EH (cell line): ENCODE data around the gene FAM53B.
"Not testable (repeated sequence)": the region's sequence is repeated elsewhere in the genome, so short reads cannot be mapped to it uniquely, and the experiment has no call there.

Experiments used
- DNase-seq: peaks from one replicate; pipeline ENCODE4 v3.0.0-alpha.2; 2015; ENCODE audit warnings: low read depth

FAM53B gene

DNA sequence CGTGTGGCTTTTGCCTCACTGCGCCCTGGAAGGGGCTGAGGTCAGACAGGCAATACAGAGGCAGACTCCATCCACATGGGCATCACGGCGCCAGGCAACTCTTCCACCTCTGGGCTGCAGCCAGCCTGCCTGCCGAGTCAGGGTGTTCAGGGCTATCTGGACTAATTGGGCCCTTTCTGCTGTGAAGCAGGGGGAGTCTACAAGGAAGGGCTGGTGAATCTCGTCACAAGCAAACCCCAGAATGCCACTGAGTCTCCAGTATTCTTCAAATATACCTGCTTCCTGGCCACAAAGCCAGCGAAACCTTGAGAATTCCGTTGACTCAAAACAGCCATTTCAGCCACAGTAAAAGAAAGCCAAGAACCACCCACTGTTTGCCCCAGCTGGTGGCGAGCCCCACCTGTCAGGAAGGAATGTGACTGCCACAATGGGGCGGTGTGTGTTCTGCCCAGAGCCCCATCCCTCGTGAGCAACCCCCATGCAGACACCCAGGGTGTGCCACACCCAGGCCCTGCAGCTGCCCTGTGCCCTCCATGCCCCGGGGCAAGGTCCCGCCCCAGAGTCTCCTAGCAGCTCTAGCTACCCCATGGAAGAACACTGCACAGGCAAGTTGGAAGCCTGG, 117.3 kb downstream of the FAM53B start:
- DNase-seq, result no peak

DNA sequence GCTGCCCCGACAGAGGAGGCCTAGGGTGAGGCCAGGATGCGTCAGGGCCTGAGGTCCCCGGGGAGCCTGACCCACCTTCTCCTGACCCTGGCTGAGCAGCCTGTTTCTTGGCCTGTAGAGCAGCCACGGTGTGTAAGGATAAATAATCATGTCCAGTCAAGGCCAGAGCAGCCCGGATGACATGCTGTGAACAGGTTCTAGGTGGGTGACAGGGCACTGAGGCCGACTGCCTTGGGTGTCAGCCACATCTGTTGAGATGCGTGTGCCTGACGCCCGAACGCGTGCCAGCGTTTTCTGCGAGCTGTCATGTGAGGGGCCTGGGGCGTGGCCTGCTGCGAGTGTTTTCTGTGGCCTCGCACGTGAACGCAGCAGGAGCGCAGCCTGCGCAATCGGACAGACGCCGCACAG, 118.3 kb downstream of the FAM53B start:
- no peak for DNase-seq

DNA sequence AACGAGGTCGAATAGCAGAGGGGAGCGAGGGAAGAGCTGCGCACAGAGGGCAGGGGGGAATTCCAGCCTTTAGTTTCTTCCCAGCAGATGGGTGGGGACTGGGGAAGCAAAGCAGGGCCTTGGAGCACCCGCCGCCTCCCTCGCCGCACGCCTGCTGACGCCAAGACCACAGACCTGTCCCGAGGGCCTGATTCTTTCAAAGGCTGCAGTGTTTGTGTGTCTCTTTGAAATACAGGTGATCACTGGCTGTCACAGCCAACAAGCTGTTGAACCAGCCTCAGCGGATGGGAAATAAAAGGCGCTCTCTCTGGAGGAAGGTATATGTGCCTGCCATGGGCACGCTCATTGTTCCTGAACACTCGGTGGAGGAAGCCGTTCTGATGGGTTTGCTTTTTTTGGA, 119.3 kb downstream of the FAM53B start:
- DNase-seq, result no peak

DNA sequence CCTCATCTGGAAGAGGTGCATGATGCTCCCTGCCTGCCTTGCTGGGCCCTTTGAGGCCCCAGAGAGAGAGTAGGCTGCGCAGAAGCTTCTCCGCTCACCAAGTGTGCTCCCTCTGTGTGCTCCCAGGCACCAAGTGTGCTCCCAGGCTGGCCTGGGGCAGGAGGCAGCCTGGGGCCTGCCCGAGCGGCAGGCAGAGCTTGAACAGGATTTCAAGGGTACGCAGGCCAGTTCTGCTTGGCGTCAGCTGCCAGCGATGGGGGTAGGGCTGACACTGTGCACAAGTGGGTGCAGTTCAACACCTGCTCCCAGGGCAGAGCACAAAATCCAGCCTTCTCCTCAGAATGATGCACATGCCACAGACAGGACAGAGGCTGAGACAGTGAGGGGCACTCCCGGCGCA, 119.7 kb downstream of the FAM53B start:
- no peak for DNase-seq

DNA sequence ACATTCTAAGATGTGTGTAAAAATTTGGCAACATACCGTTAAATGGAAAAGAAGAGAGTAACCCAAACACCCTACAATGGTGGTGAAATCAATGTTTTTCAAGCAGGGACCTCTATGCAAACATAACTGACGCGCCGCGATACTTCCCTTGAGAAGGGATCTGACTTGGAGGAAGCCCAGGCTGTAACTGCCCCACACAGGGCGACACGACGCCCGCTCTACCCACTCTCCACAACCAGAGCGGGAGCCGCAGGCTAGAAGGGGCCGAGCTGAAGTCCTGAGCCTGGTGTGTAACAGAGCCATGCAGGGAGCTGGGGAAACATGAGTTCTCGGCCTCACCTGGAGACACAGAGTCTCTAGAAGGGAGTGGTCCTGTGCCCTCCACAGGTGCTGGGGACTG, 120.2 kb downstream of the FAM53B start:
- no peak for DNase-seq

DNA sequence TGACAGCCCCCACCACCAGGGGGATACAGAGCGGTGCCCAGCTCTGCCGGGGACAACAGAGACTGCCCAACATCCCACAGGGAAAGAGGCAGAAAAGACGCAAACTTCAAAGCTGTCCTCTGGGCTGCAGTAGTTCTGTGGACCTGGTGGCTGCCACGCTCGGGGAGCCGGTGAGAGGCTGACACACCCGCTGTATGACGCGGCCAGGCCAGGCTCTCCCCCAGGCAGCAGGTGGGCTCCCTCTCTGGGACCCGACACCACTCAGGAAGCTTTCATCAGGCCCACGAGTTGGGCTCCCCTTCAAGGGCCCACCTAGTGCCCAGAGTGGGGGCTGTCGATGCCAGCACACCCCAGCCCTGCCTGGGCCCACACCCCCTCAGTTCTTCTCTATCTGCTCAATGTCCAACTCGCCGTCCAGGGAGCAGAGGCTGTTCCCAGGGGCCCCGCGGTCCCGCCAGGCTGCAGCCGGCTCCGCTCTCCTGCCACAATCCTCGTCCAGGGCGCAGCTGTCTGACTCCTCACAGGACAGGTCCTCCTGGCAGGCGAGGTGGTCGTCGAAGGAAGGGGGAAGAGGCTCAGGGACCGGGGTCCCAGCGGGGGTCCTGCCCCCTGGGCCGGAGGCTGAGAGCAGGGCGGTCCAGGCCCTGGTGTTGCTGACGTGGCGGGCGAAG, 121.2 kb downstream of the FAM53B start:
- DNase-seq, result no peak

DNA sequence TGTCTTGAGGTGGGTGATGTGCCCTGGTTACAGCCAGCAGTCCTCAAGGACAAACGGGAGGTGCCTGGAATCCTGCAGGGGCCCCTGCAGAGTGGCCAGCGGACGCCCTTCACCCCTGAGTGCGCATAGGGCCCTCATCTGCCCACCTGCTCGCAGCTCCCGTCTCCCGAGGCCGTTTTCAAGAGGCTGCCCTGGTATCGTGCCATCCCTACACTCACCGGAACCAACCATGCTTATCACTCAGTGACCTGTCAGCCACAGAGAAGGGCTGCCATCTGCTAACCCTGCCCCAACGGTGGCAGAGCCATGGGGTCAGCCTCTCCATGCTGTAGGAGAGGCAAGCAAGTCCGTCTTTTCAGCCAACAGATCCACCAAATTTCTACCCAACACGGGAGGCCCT, 122.0 kb downstream of the FAM53B start:
- no peak for DNase-seq

DNA sequence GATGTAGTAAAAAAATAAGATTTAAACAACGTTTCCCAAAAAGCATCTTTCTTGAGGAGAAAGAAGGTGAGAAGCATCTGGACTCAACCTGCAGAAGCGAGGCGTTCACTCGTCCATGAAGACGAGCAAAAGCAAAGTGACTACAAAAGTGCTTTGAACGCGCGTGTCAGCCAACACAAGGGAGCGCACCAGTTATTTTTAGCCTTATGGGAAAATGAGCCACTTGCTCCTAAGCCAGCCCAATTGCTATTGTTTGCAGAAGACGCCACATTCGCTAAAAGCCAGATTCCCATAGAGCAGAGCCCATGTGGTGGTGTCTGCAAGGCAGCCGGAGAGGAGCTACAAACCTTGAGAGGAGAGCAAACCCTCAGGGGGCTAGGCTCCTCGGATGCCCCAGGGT, 122.5 kb downstream of the FAM53B start:
- no peak for DNase-seq

DNA sequence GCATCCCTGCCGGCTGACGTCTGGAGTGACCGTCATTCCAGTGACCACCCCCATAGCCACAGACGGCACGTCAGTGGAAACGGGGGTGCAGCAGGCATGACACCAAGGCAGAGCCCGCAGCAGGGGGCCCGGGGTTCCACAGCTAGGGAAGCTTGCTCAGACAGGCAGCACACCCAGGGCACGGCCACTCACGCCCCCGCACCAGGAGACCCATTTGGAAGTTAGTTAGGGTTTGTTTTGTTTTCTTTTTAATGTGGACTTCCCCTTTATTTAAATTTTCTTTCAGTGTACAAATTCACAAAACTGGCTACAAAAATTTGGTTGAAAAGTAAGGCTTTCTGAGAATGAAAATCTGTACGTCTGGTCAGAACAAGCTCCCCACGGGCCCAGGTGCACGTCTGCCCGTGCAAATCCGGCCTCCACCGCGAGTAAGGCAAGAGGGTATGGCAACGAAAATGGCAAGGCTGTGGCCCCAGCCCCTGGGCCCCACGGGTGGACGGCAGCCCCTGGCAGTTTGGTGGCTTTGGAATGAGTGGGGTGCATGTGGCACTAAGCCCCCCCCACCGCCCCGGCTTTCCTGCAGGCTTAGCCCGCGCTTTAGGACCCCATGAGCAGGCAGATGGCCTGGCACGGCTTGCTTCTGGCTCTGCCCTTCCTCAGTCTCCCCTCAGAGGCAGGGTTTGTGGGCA, 124.2 kb downstream of the FAM53B start:
- DNase-seq, result no peak

DNA sequence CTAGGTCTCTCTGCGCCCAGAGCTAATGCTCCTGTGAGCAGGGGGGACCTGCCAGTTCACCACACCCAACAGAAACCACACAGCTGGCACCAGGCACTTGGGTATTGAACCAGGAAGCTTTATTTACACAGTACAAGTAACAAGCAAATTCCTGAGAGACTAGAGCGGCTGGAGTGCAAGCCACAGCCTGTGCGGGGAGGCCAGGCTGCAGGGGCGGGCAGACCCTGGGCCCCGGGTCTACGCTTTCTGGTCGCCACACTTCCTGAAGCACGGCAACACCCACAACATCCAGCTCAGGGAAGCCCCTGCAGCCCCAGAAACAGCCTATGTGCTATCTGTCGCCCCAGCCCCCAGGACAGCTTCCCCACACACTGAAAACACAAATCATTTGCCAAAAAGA, 125.0 kb downstream of the FAM53B start:
- DNase-seq, result no peak

DNA sequence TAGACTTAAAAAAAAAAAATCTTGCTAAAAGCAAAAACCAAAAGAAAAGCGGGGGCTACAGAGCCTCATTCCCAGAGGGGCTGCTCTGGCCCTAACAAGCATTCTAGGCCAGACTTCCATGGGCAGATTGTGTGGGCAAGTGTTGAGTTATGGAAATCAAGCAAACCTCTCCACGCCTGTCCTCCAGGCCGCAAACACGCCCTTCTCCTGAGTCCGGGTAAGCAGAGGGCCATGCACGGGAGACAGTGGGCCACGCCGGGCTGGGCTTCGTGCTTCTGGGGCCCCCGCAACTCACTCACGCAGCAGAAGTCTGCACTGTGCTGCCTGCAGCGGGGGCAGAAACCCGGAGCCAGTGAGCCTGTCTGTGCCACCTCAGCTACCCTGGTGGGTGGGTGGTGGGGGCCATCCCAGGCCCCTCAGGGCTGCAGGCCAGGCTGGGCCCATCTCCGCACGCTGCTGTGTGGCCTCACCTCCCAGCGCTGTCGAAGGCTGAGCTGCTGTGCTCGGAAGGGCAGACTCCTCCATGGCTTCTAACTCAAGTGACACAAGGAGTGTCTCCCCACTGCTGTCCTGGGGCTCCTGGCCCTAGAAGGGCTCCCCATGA, 125.6 kb downstream of the FAM53B start:
- DNase-seq, result no peak

DNA sequence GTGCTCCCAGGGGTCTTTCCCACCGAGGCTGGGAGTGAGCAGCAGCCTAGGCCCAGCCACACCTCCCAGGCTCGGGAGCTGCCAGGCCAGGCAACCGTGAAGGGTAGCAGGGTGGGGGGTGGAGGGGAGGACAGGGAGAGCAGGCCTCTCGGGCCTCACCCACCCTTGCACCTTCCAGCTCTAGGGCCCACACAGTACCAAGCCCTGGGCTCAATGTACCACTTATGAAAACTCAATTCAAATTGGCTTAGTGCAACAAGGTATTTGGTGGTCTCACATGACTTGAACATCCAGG, 127.4 kb downstream of the FAM53B start:
- no peak for DNase-seq

DNA sequence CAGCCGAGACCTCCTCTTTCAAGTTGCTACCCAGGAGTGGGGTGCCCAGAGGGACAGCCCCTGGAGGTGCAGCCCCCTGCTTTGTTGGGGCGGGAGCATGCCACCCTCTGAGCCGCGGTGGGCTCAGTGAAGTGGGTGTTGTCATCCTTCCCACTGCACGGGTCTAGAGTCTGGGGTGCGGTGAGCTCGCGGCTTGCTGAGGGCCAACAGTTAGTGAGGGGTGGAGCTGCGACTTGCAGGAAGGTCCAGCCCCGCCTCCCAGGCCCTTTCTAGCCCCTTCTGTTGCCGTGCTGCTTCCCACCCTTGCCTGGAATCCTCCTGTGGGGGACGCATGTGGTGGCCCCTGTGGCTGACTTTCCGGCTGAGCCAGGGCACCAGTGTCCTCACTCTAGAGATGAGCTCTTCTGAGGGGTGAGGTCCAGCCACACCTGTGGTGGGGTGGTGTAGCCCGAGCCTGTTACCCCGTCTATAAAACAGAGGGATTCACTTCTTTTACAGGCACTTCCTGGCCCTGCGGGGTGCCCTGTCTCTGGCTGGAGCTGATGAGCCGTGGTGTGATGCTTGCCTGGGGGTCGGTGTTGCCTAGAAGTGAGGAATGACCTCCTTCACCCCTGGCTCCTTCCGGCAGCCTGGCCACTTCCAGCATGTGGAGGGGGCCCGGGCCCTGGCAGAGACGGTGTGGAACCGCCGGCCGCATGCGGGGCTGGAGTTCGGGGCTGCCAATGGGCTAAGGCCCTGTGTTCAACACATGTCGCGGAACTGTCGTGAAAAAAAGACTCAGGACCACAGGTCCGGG, 127.9 kb downstream of the FAM53B start:
- no peak for DNase-seq

DNA sequence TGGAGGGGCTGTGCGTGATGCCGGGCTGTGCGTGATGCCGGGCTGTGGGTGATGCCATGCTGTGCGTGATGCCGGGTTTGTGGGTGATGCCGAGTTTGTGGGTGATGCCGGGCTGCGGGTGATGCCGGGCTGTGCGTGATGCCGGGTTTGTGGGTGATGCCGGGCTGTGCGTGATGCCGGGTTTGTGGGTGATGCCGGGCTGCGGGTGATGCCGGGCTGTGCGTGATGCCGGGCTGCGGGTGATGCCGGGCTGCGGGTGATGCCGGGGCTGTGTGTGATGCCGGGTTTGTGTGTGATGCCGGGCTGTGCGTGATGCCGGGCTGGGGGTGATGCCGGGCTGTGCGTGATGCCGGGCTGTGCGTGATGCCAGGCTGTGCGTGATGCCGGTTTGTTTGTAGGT, 128.9 kb downstream of the FAM53B start:
- DNase-seq, result no peak

DNA sequence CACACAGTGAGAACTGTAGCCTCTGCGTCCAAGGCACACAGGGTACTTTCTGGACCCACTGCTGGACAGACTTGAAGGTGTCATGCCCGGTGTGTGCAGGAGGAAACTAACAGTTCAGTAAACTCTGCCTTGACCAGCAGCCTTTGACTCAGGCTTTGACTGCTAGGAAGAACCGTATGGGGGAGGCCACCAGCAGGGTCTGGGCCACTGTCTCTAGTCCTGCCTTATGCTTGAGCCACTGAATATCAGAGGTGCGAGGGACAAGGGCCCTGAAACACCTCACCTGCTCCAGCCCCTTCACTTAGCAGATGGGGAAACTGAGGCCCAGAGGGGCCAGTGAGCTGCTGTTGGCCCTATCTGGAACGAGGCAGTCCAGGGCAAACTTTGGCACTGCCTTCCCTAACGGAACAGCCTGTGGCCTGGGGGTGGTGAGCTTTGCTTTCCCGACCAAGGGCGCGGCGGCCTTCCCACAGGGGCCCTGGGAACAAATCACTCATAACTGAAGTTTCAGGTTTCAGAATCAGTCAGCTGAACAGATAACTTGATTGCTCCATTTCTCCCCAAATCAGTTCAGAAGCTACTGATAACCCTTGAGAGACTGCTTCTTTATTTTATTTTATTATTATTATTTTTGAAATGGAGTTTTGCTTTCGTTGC, 130.0 kb downstream of the FAM53B start:
- no peak for DNase-seq

DNA sequence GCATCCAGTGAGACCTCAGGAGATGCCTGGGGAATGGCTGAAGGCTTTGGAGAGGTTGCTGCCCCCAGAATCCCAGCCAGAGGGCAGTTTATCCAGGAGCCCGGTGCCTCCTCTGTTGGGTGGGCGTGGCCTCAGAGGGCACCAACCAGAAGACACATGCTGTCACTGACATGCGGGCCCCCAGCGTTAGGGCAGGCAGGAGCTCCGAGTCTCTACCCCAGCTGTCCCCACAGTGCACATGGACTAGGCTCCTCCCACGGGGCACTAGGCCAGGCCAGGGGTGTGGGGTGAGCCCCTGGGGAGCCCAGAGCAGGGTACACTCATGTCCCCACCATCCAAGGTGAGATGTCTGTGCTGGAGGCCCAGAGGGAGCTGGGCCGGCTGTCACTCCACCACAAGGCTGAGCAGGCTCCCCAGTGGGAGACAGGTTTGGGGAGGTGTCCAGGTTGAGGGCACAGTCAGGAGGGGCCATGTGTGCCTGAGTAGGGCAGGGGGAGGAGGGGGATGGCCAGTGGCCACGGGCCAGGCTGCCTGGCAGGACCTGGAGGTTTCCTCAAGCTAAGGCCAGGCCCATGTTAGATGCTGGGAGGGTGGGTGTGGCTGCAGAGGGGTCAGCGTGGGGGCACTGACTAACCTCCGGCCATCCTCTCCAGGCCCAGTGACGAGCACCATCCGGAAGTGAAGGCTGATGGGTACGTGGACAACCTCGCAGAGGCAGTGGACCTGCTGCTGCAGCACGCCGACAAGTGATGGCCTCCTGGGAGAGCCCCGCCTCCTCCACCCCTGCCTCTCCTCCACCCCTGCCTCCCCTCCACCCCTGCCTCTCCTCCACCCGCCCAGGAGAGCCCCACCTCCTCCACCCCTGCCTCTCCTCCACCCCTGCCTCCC, 131.3 kb downstream of the FAM53B start:
- DNase-seq, result peak; percentile 22

DNA sequence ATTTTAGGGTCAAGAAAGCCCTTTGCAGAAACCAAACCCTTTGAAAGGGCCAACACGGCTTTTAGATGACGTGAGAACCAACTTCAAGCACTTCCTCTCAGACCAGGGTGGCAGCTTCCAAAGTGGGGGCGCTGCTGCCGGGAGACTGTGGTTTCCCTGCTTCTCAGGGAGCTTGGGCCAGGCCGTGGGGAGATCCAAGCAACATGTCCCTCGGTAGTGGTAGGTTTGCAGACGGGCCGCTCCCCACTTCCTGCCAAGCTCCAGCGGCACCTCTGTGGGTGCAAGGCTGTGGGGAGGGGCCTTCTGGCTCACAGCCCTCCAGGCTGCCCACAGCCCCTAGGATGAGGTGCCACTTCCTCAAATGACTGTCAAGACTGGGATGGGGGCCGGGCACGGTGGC, 132.4 kb downstream of the FAM53B start:
- DNase-seq, result no peak

DNA sequence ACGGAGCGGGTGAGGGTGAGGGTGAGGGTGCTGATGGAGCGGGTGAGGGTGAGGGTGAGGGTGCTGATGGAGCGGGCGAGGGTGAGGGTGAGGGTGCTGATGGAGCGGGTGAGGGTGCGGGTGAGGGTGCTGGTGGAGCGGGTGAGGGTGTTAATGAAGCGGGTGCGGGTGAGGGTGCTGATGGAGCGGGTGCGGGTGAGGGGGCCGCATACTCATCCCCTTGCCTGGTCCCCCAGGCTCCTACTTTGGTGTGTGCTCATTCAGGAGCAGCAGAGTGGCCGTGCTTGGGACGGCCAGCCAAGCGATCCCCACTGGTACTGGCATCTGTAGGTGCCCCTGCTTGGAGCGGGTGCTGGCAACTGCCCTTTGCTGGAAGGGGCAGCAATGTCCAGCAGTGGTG, 133.3 kb downstream of the FAM53B start:
- DNase-seq, result not testable (repeated sequence)

DNA sequence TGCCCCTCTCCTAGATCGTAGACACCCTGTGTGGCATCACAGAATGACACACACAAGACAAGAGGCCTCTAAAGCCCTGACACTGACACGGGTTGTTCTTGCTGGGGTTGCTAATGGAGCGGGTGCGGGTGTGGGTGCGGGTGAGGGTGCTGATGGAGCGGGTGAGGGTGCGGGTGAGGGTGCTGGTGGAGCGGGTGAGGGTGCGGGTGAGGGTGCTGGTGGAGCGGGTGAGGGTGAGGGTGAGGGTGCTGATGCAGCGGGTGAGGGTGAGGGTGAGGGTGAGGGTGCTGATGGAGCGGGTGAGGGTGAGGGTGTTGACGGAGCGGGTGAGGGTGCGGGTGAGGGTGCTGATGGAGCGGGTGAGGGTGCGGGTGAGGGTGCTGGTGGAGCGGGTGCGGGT, 134.0 kb downstream of the FAM53B start:
- DNase-seq, result not testable (repeated sequence)

DNA sequence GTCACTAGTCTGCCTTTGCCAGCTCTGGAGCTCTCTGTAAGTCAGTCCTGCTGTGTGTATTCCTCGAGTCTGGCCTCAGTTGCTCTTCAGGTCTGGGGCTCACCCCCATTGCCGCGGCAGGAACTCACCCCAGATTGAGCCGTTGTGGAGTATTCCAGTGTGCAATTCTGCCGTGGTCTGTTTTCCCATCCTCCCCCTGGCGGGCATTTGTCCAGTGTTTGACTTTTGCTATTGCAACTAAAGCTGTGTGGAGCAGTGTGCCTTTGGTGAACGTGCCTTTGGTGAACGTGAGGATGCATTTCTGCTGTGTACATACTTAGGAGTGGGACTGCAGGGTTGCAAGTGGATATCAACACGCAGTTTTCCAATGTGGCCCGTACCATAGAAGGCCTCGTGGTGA, 134.5 kb downstream of the FAM53B start:
- DNase-seq, result no peak

DNA sequence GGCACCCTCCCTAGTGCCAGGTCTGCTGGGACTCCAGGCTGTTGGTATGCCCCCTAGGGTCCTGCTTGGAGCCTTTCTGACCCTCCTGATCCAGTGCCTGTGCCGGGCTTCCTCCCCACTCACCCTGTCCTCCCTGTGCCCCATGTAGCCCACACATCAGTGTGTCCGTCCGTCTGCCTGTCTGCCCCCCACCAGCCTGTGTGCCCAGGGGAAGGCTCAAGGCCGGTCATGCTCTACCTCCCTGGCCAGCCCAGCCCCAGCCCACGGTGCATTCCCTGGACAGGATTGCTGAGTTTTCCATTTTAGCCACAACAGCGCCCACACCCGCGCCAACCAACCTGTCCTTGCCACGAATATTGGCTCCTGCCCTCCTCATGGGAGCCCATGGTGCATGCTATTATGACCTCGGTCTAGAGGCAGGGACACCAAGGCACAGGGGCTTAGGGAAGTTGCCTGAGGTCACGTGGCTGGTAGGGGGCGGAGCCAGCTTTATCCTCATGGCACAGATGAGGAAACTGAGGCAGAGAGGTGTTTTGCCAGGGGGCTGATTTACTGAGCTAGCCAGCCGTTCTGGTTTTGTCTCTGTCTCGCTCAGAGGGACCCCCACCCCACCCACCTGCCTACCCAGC, 136.0 kb downstream of the FAM53B start:
- DNase-seq, result no peak
